ENCODE results near the gene CACNA1G.

DNA sequence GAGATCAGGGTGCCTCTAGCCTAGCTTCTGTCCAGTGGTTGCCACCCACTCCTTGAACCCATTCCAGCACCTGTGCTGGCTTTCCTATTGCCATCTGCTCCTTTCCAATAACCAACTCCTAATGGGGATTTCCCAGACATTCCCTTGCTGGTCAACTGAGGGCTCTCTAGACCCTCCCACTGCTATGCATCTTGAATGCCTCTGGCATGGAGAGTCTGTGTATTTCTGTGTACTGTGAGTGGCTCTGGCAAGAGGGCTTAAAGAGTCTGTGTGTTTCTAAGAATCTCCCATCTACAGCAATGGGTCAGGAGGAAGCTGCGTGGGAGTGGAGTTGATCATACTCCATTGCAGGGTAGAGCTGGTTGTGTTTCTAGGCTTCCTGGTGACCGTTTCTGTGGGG, 39.0 kb upstream of the CACNA1G start:
- TF ChIP-seq FOXP4 (CRISPR knock-in tag; IDR thresholded peaks at IDR 0.05): no peak
- TF ChIP-seq CTCF (IDR thresholded peaks at IDR 0.05): no peak
- TF ChIP-seq CREM (CRISPR knock-in tag; IDR thresholded peaks at IDR 0.05): no peak
- no peak for TF ChIP-seq USF1 (CRISPR knock-in tag; IDR thresholded peaks at IDR 0.05)
- no peak for TF ChIP-seq JUN (CRISPR knock-in tag; IDR thresholded peaks at IDR 0.05)
- TF ChIP-seq, protein P1, sequence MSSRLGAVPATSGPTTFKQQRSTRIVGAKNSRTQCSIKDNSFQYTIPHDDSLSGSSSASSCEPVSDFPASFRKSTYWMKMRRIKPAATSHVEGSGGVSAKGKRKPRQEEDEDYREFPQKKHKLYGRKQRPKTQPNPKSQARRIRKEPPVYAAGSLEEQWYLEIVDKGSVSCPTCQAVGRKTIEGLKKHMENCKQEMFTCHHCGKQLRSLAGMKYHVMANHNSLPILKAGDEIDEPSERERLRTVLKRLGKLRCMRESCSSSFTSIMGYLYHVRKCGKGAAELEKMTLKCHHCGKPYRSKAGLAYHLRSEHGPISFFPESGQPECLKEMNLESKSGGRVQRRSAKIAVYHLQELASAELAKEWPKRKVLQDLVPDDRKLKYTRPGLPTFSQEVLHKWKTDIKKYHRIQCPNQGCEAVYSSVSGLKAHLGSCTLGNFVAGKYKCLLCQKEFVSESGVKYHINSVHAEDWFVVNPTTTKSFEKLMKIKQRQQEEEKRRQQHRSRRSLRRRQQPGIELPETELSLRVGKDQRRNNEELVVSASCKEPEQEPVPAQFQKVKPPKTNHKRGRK (CRISPR knock-in tag; IDR thresholded peaks at IDR 0.05; ENCODE audit: borderline replicate concordance): no peak
- no peak for TF ChIP-seq ZNF416 (CRISPR knock-in tag; IDR thresholded peaks at IDR 0.05)
- TF ChIP-seq ZNF138 (CRISPR knock-in tag; conservative IDR thresholded peaks at IDR 0.05): no peak
- no peak for TF ChIP-seq SP1 (CRISPR knock-in tag; conservative IDR thresholded peaks at IDR 0.05)
- no peak for TF ChIP-seq NR2C2 (CRISPR knock-in tag; IDR thresholded peaks at IDR 0.05)
- no peak for TF ChIP-seq KAT7 (CRISPR knock-in tag; IDR thresholded peaks at IDR 0.05; ENCODE audit: borderline replicate concordance)
